Ramos (cell line): ENCODE data around the gene CDK17.
"Not testable (repeated sequence)": the region's sequence is repeated elsewhere in the genome, so short reads cannot be mapped to it uniquely, and the experiment has no call there.

Experiments
- in situ Hi-C: fragments of 300-500 bp; cut with MboI; formaldehyde crosslinking; loops from one replicate; pipeline ENCODE4 v1.14.3; 2022; ENCODE audit warnings: low sequenced_read_pairs; ENCODE audit not compliant: unreplicated experiment

CDK17 gene

DNA sequence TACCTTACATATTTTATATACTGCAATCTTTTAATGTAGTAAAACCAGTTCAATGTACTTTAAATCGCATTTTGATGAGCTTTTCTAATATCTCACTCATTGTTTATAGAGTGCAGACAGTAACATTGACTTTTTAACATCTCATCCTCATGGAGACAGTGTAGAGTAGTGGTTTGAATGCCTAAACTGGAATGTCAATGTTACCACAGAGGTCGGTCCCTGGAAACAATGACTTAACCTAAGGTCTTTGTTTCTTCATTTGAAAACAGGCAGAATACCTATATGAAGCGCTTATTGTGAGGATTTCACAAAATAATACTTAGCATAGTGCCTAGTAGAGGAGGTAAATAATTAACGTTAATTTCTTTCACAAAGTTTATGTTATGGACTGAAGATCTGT, 5.0 kb downstream of the CDK17 start:
- in situ Hi-C loops = no loop called here

DNA sequence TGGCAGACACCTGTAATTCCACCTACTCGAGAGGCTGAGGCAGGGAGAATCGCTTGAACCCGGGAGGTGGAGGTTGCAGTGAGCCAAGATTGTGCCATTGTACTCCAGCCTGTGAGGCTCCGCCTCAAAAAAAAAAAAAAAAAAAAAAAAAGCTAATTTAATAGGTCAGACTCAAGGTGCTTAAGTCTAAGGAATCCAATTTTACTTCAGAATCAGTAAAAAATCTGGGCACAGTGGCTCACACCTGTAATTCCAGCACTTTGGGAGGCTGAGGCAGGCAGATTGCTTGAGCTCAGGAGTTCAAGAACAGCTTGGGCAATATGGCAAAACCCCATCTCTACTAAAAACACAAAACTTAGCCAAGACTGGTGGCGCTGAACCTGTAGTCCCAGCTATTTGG, 7.0 kb downstream of the CDK17 start:
- in situ Hi-C loops = not testable (repeated sequence)

DNA sequence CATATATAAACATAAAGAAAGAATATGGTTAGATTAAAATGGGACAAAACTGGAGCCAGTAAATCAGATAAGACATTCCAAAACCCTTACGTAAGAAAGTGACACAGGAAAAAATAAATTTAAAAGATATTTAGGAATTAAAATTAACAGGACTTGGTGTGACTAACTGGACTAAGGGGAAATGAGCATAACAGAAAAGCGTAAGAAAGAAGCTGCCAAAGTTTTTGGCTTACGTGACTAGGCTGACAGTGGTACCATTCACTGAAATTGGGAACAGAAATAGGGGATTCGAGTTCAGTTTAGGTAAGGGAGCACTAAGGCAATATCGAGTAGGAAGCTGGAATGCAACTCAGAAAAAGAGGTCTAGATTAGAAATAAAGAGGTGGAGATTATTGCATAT, 7.8 kb downstream of the CDK17 start:
- in situ Hi-C loops = no loop called here

DNA sequence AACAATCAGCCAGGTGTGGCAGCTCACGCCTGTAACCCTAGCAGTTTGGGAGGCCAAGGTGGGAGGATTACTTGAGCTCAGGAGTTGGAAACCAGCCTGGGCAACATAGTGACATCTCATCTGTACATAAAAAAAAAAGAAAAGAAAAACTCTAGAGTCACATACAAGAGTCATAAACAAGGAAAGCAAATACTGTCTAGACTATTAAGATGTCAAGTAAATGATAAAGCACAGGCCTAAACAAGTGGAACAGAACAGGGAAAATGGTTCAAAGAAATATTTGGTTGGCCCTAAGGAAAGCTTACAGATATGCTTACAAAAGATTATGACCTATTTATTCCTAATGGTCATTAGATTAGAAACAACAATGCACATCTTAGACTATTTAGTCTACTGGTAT, 12.3 kb downstream of the CDK17 start:
- in situ Hi-C loops = no loop called here

DNA sequence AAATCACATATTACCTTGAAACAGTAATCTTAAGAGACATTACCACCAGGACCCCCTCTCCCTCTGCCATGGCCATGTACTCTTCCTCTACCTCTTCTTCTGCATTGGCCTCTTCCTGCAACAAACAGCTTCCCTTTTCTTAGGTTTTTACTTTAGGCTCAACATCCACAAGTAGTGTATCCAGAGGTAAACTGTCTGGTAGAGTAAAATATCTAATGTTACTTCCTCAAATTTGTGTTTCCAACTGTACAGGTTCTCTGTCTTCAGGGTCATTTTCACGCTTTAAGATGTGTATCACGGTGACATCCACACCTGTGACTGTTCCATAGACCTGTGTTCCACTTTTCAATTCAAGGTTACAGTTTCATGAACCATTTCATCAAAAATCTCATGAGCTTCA, 13.4 kb downstream of the CDK17 start:
- in situ Hi-C loops = no loop called here

DNA sequence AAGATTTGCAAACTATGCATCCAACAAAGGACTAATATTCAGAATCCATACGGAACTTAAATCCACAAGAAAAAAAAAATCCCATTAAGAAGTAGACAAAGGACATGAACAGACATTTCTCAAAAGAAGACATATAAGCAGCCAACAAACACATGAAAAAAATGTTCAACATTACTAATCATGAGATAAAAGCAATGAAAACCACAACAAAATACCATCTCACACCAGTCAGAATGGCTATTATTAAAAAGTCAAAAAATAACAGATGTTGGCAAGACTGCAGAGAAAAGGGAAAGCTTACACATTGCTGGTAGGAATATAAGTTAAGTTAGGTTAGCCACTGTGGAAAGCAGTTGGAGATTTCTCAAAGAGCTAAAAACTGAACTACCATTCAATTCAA, 16.2 kb downstream of the CDK17 start:
- in situ Hi-C loops = no loop called here

DNA sequence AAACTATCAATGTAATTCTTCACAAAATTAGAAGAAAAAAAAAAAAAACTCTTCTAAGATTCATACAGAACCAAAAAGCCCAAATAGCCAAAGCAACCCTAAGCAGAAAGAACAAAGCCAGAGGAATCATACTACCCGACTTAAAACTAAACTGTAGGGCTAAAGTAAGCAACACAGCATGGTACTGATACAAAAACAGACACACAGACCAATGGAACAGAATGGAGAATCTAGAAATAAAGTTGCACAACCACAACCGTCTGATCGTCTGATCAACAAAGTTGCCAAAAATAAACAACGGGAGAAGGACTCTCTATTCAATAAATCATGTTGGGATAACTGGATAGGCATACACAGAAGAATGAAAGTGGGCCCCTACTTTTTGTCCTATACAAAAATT, 16.9 kb downstream of the CDK17 start:
- in situ Hi-C loops = no loop called here

DNA sequence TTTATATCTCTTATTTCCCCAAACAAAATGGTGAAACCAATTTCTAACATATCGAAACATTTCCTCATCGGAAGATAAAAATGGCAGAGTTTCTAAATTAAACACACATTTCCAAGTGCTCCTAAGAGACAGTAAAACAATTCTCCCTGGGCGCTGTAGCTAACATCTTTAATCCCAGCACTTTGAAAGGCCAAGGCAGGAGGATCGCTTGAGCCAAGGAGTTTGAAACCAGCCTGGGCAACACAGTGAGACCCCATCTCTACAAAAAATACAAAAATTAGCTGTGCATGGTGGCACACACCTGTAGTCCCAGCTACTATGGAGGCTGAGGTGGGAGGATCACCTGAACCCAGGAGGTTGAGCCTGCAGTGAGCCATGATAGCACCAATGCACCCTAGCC, 20.5 kb downstream of the CDK17 start:
- in situ Hi-C loops = not testable (repeated sequence)

DNA sequence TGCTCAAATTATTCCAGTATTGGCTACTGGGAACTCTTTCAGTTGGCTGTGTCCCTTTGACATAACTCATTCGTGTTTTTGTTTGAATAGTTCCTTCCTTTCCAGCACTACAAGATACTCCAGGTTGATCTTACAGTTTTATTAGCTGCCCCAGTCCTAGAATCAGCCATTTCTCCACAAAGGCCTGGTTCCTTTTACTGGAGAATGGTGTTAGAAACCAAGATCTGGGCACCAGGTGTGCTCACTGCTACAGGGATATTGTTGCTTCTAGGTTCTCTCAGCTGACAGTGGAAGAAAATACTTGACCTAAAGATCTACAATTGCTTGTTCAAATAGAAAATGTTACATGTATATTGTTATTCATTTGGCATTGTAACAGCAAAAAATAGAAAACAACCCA, 21.9 kb downstream of the CDK17 start:
- in situ Hi-C loops = no loop called here

DNA sequence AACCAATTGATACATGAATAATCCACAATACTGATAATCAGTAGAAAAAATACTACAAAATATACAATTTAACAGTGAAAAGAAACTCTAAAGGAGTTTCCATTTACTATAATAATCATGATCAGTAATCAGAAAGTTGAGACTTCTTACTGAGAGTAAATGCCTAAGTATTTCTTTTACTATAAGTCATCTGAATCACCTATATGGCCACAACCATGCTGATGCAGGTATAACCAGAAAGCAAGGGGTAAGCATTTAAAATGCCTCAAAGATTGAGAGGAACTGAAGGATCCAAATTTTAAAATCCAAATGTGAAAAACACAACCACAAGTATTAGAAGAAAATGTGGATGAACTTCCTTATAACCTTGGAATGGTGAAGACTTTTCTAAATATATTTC, 23.4 kb downstream of the CDK17 start:
- in situ Hi-C loops = no loop called here

DNA sequence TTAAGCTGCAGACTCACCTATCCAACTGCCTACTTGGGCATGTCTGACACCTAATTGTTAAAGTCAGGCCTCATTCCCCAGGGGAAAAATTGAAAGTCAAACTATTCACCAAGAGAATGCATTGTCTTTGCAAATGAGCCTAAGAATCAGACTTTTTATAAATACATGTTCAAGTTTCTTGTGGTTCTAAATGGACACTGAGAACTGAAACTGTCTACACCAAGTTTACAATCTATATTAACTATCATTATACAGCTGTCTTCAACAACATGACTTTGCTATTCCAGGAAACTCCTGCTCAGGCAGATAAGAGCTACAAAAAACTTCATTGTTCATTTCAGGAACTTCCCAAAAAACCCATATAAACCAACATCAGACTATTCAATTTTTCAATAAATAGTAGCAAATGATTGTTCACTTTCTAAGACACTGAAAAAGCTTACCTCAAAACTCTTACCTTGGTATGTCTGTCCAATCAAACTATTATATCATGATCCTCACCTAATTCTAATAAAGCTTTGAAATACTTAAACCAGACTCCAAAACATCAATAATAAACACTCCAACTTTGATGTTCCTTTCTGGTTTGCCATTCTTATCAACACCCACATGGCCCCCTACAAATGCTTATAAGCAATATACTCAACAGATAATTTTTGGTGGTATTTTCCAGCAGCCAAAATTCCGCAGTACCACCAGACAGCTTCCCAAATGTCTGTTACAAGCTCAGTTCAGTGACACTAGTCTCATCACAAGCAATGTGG, 24.2 kb downstream of the CDK17 start:
- in situ Hi-C loops = no loop called here

DNA sequence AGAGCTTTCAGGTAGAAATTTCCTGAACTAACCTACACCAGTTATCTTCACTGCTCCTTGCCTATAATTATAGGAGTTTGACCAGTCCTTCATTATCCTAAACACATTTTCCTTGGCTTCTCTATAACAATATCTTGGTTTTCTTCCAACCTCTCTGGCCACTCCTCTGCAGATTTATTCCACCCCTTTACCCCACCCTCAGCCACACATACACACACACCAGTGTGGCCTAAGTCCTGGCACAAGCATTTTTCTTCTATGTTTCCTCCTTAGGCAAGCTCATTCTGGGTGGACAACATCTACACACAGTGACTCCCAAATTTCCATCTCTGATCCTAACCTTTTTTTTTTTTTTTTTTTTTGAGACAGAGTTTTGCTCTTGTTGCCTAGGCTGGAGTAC, 25.1 kb downstream of the CDK17 start:
- in situ Hi-C loops = no loop called here

DNA sequence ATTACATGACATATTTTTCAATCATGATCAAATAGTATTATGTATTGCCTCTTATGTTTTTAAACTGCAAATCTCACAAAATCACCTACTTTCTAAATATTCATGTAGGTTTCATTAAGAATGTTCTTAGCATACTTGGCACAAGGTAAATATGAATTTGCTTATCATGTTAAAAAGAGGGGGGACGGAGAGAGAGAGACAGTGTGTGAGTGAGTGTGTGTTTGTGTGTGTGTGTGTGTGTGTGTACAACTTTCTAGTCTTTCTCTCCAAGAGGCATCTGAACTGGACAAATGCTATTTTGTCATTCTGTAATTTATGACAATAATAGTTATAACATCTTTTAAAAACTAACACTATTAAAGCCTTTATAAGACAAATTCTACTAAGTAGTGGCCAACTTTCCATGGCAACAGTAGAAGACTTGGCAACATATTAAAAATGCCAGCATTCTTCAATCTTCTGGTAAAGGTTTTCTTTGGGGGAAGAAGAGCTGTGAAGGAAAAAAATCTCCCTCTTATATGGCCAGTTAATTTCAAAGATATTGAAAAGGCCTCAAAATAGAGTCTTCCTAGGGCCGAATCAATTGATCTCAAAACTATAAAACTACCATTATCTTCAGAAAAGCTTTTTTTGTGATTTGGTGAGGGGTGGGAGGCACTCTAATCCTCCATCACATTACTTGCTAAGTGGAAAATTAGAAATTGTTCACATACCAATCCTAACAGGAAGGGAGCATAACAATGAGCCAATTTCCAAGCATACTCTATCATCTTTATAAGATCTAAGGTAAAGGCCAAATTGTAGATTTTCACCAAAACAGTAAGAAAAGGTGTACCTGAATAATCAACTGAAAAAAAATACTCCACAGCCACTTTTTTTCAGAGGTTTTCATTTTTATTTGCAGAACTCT, 28.2 kb downstream of the CDK17 start:
- in situ Hi-C loops = no loop called here

DNA sequence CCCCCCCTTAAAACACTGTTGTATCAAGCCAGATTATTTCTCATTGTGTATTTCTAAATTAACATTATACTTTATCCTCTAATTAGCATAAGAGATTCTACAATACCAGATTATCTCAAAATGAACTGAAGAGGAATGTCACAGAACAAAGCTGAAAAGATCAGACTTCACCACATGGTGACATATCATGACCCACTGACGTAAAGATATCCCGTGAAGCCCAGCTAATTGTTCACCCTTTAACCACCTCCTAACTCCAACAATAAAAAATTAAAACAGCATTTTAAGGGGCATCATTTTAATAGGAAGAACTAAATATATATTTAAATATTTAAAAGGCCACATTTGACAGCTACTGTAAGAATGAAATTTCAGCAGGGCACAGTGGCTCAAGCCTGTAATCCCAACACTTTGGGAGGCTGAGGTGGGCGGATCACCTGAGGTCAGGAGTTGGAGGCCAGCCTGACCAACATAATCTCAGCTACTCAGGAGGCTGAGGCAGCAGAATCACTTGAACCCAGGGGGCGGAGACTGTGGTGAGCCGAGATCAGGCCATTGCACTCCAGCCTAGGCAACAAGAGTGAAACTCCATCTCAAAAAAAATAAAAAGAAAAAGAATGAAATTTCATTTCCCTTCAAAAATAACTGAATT, 29.0 kb downstream of the CDK17 start:
- in situ Hi-C loops = no loop called here

DNA sequence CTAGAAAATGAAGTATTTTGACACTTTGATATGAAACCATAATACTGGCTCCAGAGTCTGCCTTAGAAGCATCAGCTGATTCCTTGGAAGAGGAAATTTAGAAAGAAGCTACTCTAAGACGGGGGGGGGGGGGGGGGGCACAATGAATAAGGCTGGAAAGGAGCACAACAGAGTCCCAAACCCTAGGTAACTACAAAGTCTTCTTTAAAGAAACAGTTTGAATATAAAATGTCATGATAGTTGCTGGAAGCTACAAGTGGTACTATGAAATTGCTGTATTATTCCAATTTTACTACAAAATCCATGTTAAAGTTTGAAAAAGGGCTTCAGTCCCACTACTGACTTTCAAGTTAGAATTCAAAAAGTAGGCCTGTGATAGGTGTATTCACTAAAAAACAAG, 31.6 kb downstream of the CDK17 start:
- in situ Hi-C loops = no loop called here

DNA sequence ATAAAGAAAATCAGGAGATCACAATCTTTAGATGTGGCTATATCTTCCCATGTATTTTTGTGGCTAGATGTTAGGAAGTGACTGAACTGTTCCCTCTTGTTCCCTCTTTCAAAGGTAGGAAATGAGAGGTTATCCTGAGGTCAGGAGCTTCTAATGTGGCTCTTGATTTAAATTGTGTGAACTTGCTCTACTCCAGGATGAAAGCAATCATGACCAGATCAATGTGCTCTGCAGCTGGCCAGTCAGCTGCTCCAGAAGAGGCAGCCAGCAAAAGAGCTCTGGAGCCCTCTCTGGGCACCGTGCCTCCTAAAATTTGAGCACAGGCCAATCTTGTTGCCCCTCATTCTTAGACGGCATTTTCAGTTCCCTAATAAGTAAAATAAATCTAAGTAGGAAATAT, 32.0 kb downstream of the CDK17 start:
- in situ Hi-C loops = no loop called here

DNA sequence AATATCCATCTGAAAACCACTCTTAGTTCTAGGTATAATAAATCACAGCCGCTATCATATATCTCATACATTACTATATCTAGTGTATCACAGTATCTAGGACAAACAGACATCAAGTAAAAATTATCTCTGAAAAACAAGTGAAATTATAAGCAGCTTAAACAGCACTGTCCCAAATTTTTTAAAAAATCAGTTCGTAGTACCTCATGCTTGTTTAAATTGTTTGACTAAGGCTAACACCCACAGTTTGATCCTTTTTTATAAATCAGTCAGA, 33.9 kb downstream of the CDK17 start:
- in situ Hi-C loops = no loop called here

DNA sequence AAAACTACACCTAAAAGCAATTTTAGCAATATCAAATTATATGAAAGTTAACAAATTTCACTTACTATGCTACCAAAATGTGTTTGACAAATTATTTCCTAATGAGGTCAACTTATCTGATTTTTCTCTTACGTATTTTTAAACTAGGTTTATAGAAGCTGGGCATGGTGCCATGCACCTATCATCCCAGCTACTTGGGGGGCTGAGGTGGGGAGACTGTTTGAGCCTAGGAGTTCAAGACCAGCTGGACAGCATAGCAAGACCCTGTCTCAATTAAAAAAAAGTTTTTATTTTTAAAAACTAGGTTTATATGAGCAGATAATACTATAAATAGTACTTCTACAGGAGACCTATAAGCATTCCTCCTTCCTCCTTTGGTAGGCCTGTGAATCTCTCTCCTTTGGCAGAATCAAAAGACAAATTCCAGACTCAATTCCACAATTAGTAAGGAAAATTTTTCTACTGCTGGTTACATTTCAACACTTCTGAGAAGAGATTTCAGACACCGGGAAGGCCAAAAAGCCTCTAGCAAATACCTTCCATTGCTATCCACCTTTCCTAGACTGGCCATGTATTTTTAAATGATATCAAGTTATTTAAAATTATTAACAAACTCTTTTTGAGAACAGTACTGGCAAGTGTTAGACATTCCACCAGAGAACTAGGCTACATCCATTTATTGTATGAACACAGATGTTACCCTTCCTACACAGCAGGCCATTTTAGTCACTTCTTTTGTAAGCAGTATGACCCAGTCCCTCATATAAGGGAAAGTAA, 34.4 kb downstream of the CDK17 start:
- in situ Hi-C loops = no loop called here

DNA sequence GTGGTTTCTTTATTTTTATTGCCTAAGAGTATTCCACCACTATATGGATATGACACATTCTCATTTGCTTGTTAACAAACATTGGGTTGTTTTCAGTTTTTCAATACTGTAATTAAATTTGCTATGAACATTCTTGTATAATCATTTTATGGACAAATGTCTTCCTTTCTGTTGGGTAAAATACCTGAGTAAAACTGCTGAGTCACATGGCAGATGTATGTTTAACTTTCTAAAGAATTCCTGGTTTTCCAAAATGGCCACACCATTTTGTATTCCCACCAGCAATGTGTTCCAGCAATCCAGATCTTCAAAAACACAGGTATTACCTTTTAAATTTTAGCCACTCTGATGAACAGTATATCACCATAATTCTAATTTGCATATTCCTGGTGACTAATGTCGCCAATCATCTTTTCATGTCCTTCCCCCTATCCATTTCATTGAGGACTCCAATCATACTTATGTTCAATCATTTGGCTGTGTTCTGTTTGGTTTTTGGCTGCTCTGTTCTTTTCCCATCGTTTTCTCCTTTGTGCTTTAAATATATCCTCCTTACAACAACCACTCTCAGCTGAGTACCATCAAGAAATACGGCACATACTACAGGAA, 36.0 kb downstream of the CDK17 start:
- in situ Hi-C loops = no loop called here

DNA sequence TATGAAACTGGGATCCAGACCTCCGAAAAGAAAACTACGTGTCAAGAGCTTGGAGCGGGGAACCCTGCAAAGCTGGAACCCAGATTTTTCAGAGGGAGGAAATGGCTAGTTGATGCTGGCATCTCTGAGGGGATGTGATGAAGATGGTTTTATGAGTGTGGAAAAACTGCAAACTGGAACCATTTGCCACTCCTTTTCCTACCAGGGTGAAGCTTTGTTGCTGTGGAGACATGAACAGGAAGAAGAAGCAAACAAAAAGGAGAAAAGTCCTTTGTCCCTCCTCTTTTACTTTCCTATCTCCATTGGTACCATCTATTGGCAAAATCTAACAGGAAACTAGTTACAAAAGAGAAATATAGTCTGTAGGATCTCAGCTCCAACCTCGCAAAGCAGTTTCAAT, 39.2 kb downstream of the CDK17 start:
- in situ Hi-C loops = no loop called here
